Measurements from ENCODE around the gene CHD2.
"Not testable (repeated sequence)": the region's sequence is repeated elsewhere in the genome, so short reads cannot be mapped to it uniquely, and the experiment has no call there.

The CHD2 gene

DNA sequence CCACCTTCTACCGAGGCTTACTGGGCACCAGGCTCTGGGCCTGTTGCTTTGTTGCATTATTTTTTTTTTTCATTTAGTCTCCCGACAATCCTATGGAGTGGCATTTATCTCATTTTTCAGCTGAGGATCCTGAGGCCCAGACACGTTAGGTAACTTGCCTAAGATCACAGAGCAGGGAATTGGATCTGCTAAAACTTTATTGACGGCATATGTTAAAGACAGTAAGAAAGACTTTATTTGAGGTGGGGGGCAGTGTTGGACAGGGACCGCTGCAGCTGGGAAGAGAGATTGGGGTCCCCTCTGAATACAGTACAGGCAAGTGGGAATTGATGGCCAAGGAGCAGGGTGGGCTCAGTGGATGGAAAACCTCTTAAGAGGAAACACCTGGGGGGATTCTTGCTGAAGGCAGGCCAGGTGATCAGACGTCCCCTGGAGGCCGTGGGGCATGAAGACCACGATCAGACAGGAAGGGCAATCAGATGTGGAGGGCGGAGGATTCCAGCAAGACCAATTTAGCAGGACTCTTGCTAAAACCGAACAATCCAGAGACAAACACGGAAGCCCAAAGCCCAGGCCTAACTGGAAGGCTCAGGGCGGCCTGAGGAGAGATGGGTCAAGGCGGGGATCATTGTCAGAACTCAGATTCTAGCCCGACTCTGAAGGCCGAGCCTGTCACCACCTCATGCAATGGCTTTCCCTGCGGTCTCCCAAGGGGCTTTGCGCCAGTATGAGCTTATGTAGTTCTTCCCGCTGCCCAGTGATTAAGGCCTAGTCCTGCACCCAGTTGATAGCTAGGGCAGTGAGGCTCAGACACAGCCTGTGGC, 135.2 kb downstream of the CHD2 start:
- DNase-seq (ENCODE audit: low spot score): no peak

- peak; percentile 37 for DNase-seq (ENCODE audit: low spot score)
These were observed 136.1 kb downstream of the CHD2 start for GRCh38 chr15:93035953-93036810.

DNA sequence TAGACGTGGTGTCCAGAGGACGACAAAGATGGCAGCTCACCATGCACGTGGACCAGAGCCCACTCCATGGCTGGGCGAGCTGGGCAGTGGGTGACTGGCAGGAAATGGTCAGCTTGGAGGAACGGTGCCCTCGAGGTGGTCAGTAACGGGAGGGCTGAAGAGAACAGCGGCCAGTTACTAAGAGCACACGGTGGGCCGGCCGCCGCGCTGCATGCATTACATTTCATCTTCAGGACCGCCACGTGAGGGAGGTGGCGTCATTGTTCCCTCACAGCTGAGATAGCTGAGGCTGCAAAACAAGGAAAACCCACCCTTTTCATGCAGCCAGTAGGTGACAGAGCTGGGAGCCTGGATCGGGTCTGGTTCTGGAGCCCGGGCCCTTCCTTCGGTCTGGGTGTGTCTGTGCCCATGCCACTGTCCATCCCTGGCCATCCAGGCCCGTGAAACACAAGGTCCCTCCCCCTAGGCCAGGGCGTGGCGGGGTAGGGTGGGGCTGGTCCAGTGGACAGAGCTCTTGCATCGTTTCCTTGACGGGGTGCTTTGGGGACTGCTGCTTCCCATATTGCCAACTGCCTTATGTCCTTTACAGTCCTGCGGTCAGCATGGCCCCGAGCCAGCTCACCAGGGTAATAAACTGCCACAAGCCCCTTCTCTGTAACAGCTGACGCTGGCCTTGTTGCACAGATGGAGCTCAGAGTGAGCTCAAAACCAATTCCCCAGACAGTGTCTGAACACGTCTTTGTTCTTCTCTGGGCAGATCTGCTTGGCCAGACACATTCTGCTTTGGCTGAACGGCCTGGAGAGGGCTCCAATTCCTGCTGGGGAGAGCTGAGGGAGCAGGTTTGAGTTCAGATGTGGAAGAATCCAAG, 137.1 kb downstream of the CHD2 start:
- DNase-seq (ENCODE audit: low spot score): peak; percentile 69

DNA sequence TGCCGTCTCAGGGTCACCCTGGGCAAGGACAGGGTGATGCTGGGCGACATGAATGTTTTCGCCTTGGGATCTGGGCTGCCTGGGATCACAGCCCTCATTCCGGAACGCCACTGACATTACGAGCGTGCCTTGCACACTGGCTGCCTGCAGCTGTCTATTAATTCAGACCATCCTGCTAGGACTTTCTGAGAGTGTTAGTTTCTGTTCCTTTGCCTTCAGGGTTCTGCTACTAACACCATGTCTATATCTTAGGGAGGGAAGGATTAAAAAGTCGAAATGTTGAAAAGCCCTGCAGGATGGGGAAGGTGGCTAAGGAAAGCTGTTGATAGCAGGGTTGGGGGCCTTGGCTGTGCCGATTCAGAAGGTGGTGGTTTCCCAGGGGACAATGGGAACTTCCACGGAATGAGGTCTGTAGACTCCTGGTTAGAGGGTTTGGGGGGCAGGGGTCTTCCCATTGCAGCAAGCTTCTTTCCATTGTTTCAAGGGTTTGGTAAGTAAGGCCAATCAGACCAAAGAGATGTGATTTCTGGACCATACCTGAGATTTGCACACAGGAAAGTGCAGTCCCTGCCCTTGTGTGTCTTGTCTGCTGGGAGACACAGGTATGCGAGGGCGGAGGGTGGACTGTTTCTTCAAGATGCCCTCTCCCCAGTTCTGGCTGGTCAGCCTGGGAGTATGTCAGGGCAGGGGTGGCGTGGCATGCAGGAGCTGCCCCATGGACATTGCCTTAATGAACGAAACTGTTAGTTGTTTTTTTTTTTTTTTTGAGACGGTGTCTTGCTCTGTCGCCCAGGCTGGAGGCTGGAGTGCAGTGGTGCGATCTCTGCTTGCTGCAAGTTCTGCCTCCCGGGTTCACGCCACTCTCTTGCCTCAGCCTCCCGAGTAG, 137.9 kb downstream of the CHD2 start:
- DNase-seq (ENCODE audit: low spot score): no peak

DNA sequence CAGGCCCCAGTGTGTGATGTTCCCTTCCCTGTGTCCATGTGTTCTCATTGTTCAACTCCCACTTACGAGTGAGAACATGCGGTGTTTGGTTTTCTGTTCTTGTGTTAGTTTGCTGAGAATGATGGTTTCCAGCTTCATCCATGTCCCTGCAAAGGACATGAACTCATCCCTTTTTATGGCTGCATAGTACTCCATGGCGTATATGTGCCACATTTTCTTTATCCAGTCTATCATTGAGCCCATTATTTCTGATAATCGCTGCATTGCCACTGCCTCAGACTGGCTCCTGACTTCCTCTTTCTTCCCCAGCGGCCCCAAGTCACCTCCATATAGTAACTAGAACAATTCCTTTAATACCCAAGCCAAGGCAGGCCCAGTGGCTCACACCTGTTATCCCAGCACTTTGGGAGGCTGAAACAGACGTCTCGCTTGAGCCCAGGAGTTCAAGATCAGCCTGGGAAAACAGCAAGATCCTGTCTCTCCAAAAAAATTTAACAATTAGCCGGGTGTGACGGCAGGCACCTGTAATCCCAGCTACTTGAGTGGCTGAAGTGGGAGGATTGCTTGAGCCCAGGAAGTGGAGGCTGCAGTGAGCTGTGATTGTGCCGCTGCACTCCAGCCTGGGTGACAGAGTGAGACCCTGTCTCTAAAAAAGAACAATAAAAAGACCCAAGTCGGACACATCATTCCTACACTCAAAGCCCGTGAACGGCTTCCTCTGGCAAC, 139.6 kb downstream of the CHD2 start:
- DNase-seq (ENCODE audit: low spot score): not testable (repeated sequence)

- no peak for DNase-seq (ENCODE audit: low spot score)
These were observed 140.4 kb downstream of the CHD2 start for GRCh38 chr15:93040288-93041158.

GRCh38 chr15:93041159-93041547, 141.0 kb downstream of the CHD2 start:
- no peak for DNase-seq (ENCODE audit: low spot score)

- no peak for DNase-seq (ENCODE audit: low spot score)
These were observed 142.1 kb downstream of the CHD2 start for GRCh38 chr15:93042211-93042610.

GRCh38 chr15:93042691-93043378, 142.7 kb downstream of the CHD2 start:
- DNase-seq (ENCODE audit: low spot score): no peak

GRCh38 chr15:93043621-93044300, 143.6 kb downstream of the CHD2 start:
- no peak for DNase-seq (ENCODE audit: low spot score)

DNA sequence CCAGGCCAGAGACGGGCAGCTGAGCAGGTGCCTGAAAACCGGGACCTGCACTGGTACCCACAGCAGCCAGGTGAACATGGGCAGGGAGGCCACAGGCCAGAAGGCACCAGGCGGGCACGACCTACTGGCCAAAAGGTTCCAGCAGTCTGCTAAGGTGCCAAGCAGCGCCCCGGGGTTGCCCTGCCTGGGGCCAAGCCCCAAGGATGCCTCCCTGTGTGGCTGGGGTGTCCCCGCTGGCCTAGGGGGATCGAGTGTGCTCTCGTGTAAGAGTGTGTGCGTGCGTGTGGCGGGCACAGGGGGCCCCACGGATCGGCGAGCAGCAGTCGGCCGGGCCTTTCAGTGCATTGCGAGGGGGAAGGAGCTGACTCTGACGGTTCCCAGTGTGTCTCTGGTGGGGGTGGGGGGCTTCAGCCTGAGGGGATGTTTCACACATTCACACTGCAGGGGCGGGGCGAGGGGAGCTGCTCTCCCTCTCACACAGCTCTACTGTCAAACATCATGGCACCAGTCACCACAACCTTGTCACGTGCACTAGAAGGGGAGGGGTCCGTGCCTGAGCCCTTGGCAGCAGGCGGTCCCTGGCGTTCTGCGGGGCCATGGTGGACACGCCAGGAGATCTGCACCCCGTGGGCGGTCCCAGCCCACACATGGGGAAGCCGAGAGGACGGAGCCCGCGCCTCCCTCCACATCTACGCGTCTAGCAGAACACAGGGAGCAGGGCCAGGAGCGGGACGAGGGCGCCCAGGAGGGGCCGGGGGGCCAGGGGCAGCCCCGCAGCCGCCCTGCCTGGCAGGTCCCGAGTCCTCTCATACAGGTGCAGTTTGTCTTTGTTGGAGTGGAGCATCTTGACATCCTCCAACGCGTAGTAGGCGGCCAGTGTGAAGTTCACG, 144.4 kb downstream of the CHD2 start:
- DNase-seq (ENCODE audit: low spot score): no peak

DNA sequence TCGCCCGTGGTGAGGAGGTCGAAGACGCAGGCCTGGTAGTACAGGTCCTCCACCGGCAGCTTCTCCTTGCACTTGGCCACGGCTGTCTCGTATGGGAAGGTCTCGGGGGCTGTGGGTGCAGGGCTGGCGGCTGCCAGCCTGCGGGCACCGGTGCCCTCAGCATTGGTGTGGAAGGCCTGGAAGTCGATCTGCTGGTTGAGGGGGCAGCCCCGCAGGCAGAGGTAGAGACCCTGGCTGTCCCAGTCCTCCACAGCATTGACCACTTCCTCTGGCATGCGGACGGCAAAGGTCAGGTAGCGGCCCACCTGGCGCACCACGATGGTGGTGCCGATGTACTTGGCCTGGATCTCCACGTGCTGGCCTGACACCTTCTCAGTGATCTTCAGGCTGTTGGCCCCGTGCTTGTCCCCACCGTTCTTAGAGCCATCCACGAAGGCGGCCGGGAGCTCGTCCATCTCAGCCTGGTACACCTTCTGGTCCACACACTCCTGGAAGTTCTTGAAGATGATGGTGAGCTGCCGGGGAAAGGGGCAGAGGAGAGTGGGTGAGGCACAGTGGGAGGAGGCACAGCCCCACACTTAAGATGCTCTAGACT, 145.2 kb downstream of the CHD2 start:
- no peak for DNase-seq (ENCODE audit: low spot score)

DNA sequence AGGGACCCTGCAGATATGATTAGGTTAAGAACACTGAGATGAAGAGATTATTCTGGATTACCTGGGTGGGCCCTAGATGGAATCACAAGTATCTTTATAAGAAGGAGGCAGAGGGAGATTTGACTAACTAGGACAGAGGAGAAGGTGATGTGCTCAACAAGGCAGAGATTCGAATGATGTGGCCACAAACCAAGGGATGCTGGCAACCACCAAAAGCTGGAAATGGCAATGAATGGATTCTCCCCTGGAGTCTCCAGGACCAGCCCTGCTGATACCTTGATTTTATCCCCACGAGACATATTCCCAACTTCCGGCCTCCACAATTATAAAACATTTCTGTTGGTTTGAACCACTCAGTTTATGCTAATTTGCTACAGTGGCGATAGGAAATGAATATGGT, 146.0 kb downstream of the CHD2 start:
- DNase-seq (ENCODE audit: low spot score): no peak

DNA sequence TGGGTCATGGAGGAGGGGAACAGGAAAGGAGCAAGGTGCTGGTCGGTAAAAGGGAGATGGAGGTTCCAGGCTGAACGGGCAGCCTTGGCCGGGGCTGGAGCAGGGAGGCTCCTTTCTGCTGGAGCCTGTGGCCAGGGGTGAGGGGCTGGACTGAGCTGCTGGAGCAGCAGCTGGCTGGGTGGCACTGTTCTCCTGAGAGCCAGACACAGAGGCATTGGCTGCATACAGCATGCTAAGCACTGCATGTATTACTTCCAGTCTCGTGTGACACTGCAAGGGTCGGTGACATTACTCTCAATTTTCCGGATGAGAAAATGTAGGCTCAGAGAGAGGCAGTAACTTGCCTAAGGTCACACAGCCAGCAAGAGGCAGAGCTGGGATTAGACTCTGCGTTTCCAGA, 146.6 kb downstream of the CHD2 start:
- no peak for DNase-seq (ENCODE audit: low spot score)

GRCh38 chr15:93047621-93048425, 147.7 kb downstream of the CHD2 start:
- DNase-seq (ENCODE audit: low spot score): peak; percentile 37

DNA sequence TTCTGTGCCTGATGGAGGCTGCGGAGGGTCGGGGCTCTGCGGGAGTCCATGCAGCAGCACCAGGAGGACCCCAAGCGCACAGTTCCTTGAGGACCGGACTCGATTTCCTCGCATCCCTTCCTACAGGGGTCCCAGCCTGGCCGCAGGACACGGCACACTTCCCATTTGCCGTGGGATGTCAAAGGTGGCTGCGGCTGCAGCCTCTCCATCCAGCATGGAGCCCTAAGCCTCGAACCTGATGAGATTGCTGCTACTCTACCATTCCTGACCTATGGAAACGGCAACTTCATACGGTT, 148.2 kb downstream of the CHD2 start:
- DNase-seq (ENCODE audit: low spot score): no peak
